HepG2 (cell line): ENCODE measurements around the gene DNAJC5. TPM values are rescaled to one million over a fixed set of nuclear protein-coding genes. Genes with fewer than 3 reads are reported as not detected.

ENCODE experiments used
- CBFB ChIP-seq: sonication (generic); formaldehyde crosslinking; IDR thresholded peaks from 2 replicates; pipeline ENCODE4 v1.4.0; 2020; ENCODE audit warnings: missing genetic modification reagents
- CREB1 ChIP-seq, 2 experiments: fragments of 450-650 bp in 1 of 2; IDR thresholded peaks; 2 replicates each; pipeline ENCODE4 v1.6.1; 2016 to 2017; ENCODE audit warnings: control low read depth in 1 of 2, mild to moderate bottlenecking in 1 of 2, missing compliant biosample characterization in 1 of 2, missing genetic modification characterization in 1 of 2
- ERF ChIP-seq: IDR thresholded peaks from 2 replicates; pipeline ENCODE4 v1.6.1; 2018; ENCODE audit warnings: missing biosample characterization, missing genetic modification reagents
- HOXD1 ChIP-seq: sonication (generic); formaldehyde crosslinking; IDR thresholded peaks from 2 replicates; pipeline ENCODE4 v1.5.0; 2020; ENCODE audit warnings: missing genetic modification reagents
- MIER2 ChIP-seq: IDR thresholded peaks from 2 replicates; pipeline ENCODE4 v1.6.1; 2016; ENCODE audit warnings: missing biosample characterization, missing genetic modification reagents
- NCOA5 ChIP-seq: sonication (generic); formaldehyde crosslinking; IDR thresholded peaks from 2 replicates; pipeline ENCODE4 v1.4.0; 2020; ENCODE audit warnings: missing genetic modification reagents
- PCBP1 ChIP-seq: fragments of 200-400 bp; formaldehyde crosslinking; IDR thresholded peaks from 2 replicates; pipeline ENCODE4 v1.6.1; 2017; ENCODE audit warnings: mild to moderate bottlenecking, low read depth, low read length, borderline replicate concordance
- RBFOX2 ChIP-seq: fragments of 200-400 bp; formaldehyde crosslinking; IDR thresholded peaks from 2 replicates; pipeline ENCODE4 v1.6.1; 2017; ENCODE audit warnings: low read depth, mild to moderate bottlenecking, low read length
- SMYD3 ChIP-seq: sonication (generic); formaldehyde crosslinking; IDR thresholded peaks from 2 replicates; pipeline ENCODE4 v1.8.1; 2023; ENCODE audit warnings: mild to moderate bottlenecking, missing genetic modification reagents
- TCF7 ChIP-seq: sonication (generic); IDR thresholded peaks from 2 replicates; pipeline ENCODE4 v1.6.1; 2016; ENCODE audit warnings: antibody characterized with exemption, low read depth
- TOE1 ChIP-seq: sonication (generic); formaldehyde crosslinking; IDR thresholded peaks from 2 replicates; pipeline ENCODE4 v1.4.0; 2020; ENCODE audit warnings: mild to moderate bottlenecking, missing genetic modification reagents
- YEATS2 ChIP-seq: sonication (generic); formaldehyde crosslinking; IDR thresholded peaks from 2 replicates; pipeline ENCODE4 v1.4.0; 2020; ENCODE audit warnings: missing genetic modification reagents, borderline replicate concordance
- YY1 ChIP-seq: IDR thresholded peaks from 2 replicates; pipeline ENCODE4 v1.6.1; 2011; ENCODE audit warnings: low read length, low read depth, moderate library complexity, mild to moderate bottlenecking; ENCODE audit not compliant: insufficient read depth, insufficient replicate concordance
- ZBTB43 ChIP-seq: sonication (generic); formaldehyde crosslinking; conservative IDR thresholded peaks from 2 replicates; pipeline ENCODE4 v1.4.0; 2020; ENCODE audit warnings: missing genetic modification reagents
- ZBTB7A ChIP-seq: sonication (generic); formaldehyde crosslinking; IDR thresholded peaks from 2 replicates; pipeline ENCODE4 v1.8.0; 2022; ENCODE audit warnings: mild to moderate bottlenecking, missing genetic modification reagents
- ZEB1 ChIP-seq: IDR thresholded peaks from 2 replicates; pipeline ENCODE4 v1.6.1; 2012; ENCODE audit warnings: mild to moderate bottlenecking, low read depth, inconsistent platforms; ENCODE audit not compliant: insufficient replicate concordance
- ZNF280D ChIP-seq: sonication (generic); formaldehyde crosslinking; IDR thresholded peaks from 2 replicates; pipeline ENCODE4 v1.5.1; 2020; ENCODE audit warnings: mild to moderate bottlenecking, missing genetic modification reagents
- ZNF335 ChIP-seq: sonication (generic); formaldehyde crosslinking; IDR thresholded peaks from 2 replicates; pipeline ENCODE4 v1.4.0; 2020; ENCODE audit warnings: missing genetic modification reagents
- ZNF710 ChIP-seq: sonication (generic); formaldehyde crosslinking; IDR thresholded peaks from 2 replicates; pipeline ENCODE4 v1.5.0; 2020; ENCODE audit warnings: mild to moderate bottlenecking, missing genetic modification reagents, borderline replicate concordance
- polyA plus RNA-seq, 8 experiments: library from polyadenylated mRNA; depleted of rRNA in 3 of 8; stranded (reverse) in 7 of 8; unstranded in 1 of 8; fragments of >200 nt; fragmentation: Illumina TruSeq in 4 of 8; extraction: Trizol in 4 of 8; gene quantifications; 2 replicates each; pipeline versions ENCODE4 v1.2.1 to v1.2.3, GENCODE V29; 2011 to 2016; ENCODE audit warnings: low read depth in 4 of 8, missing spikeins in 1 of 8, mixed read lengths in 1 of 8; ENCODE audit not compliant: insufficient read depth in 1 of 8
- total RNA-seq, 5 experiments: library from RNA; depleted of rRNA; stranded (reverse); fragments of >200 nt; fragmentation: Illumina TruSeq; extraction: Trizol; gene quantifications; 2 replicates each; pipeline ENCODE4 v1.2.3, GENCODE V29; 2016; ENCODE audit warnings: low read depth in 1 of 5

Gene DNAJC5
- total and polyA plus RNA-seq, 2 of the 13 experiments (the other 11 are each of a cell fraction or from before 2014, with no cell fraction given) = 42.8 to 64.5 TPM

- TF ChIP-seq ERF (CRISPR knock-in tag) = peak; percentile 94
- peak; percentile 92 for TF ChIP-seq HOXD1 (CRISPR knock-in tag)
- peak; percentile 42 for TF ChIP-seq YY1
- TF ChIP-seq CREB1 (IDR thresholded peaks at IDR 0.05) = no peak
- TF ChIP-seq CREB1 (CRISPR knock-in tag; IDR thresholded peaks at IDR 0.05) = no peak; the same call in 1 of the 2 replicates
- TF ChIP-seq ZBTB43 (CRISPR knock-in tag) = peak; percentile 83
- 0 out of 2 replicates have a peak, but pooled peaks have one; percentile 60 for TF ChIP-seq MIER2 (CRISPR knock-in tag)
- no peak for TF ChIP-seq SMYD3 (CRISPR knock-in tag)
- peak; percentile 67 for TF ChIP-seq YEATS2 (CRISPR knock-in tag)
- TF ChIP-seq ZNF710 (CRISPR knock-in tag) = no peak; the same call in 1 of the 2 replicates
- peak; percentile 49; the same call in 1 of the 2 replicates for TF ChIP-seq NCOA5
- TF ChIP-seq TOE1 (CRISPR knock-in tag) = peak; percentile 80; the same call in 1 of the 2 replicates
- peak; percentile 83 for TF ChIP-seq ZEB1
- no peak for TF ChIP-seq ZBTB7A (CRISPR knock-in tag)
- TF ChIP-seq ZNF335 = peak; percentile 80
- peak; percentile 84 for TF ChIP-seq RBFOX2
- peak; percentile 77; the same call in 1 of the 2 replicates for TF ChIP-seq ZNF280D (CRISPR knock-in tag)
- TF ChIP-seq TCF7 = no peak
- peak; percentile 90 for TF ChIP-seq CBFB (CRISPR knock-in tag)
- peak; percentile 90; the same call in 1 of the 2 replicates for TF ChIP-seq PCBP1
Observed at GRCh38 chr20:63978319-63979228, 83.6 kb downstream of the DNAJC5 start (continued).
